22Rv1 (cell line): Measurements from ENCODE around the gene CDK6.

Source experiments
- CTCF ChIP-seq: fragments of 450-650 bp; IDR thresholded peaks from 2 replicates; pipeline ENCODE4 v1.5.1; 2017; ENCODE audit warnings: mild to moderate bottlenecking
- ZFX ChIP-seq: fragments of 450-650 bp; IDR thresholded peaks from 2 replicates; pipeline ENCODE4 v1.6.1; 2017; ENCODE audit warnings: antibody characterized with exemption, borderline replicate concordance

DNA sequence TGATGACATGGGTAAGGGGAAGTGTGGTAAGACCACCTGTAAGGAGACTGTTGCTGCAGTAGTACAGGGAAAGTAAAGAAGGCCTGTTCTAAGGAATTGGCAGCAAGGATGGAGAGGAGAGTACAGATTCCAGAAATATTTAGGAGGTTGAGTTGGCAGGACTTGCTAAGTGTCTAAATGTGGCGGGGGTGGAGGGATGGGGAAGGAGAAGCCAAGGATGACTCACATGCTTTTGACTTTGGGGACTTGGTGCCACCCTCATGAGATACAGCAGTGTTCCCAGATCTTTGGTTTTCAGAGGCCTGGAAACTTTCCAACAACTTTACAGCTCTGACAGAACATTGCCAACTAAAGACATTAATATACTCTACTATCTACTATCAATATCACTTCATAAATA is 45.4 kb downstream of the CDK6 start:
- TF ChIP-seq CTCF: no peak
- TF ChIP-seq ZFX: no peak
